Fibroblast of lung (primary cell): ENCODE data around the gene C4orf17.

ENCODE experiments used
- CTCF ChIP-seq, 2 donors: IDR thresholded peaks in 1 of 2; conservative IDR thresholded peaks in 1 of 2; 1 replicate in 1 of 2; 2 replicates in 1 of 2; pipeline ENCODE4 v1.5.1; 2011 to 2012; ENCODE audit warnings: low read length in 2 of 2, control low read depth in 1 of 2, inconsistent platforms in 1 of 2, low read depth in 1 of 2, mild to moderate bottlenecking in 1 of 2
- EZH2 ChIP-seq: IDR thresholded peaks from 2 replicates; pipeline ENCODE4 v1.5.1; 2012; ENCODE audit warnings: low read length, control low read depth, mild to moderate bottlenecking; ENCODE audit errors: missing control alignments

GRCh38 chr4:99571883-99572282, 61.1 kb downstream of the C4orf17 start:
- TF ChIP-seq CTCF (conservative IDR thresholded peaks at IDR 0.05 in 1 of 2, IDR thresholded peaks at IDR 0.05 in 1 of 2; ENCODE audit: low read depth in 1 of 2, low read length in 2 of 2) (no peak), EZH2 (no peak)
